Thyroid gland (tissue), 4 donors: ENCODE data around the gene ZNF648. TPM values are rescaled to one million over a fixed set of nuclear protein-coding genes. Genes with fewer than 3 reads are reported as not detected.

Experiments
- DNase-seq, 2 donors: peaks; one replicate each; pipeline ENCODE4 v3.0.0-alpha.2; 2019
- H3K27ac ChIP-seq, 3 donors: fragments of 200-600 bp; sonication (generic); 1 replicate in 2 of 3; 2 replicates in 1 of 3; pipeline ENCODE4 v1.5.1; 2016 to 2019; ENCODE audit warnings: mild to moderate bottlenecking in 1 of 3, moderate library complexity in 1 of 3
- H3K27me3 ChIP-seq: fragments of 200-600 bp; sonication (generic); one replicate; pipeline ENCODE4 v1.5.1; 2019
- H3K36me3 ChIP-seq, 2 donors: fragments of 200-600 bp; sonication (generic); one replicate each; pipeline ENCODE4 v1.5.1; 2016 to 2019
- H3K4me1 ChIP-seq, 2 donors: fragments of 200-600 bp; sonication (generic); one replicate each; pipeline ENCODE4 v1.5.1; 2017 to 2019
- H3K4me3 ChIP-seq, 3 donors: fragments of 200-600 bp; sonication (generic); replicated peaks in 1 of 3; 1 replicate in 2 of 3; 2 replicates in 1 of 3; pipeline ENCODE4 v1.5.1; 2016; ENCODE audit warnings: mild to moderate bottlenecking in 1 of 3
- H3K9me3 ChIP-seq: fragments of 200-600 bp; sonication (generic); one replicate; pipeline ENCODE4 v1.5.1; 2017
- CTCF ChIP-seq, 6 experiments: fragments of 200-600 bp in 3 of 6; fragments of 450-650 bp in 3 of 6; sonication (generic) in 3 of 6; IDR thresholded peaks; one replicate each; pipeline ENCODE4 v1.5.1; 2016 to 2019; ENCODE audit warnings: antibody characterized with exemption in 6 of 6, mild to moderate bottlenecking in 2 of 6, inconsistent platforms in 1 of 6, moderate library complexity in 1 of 6
- POLR2A ChIP-seq, 2 donors: fragments of 450-650 bp; IDR thresholded peaks; one replicate each; pipeline ENCODE4 v1.6.1; 2017; ENCODE audit warnings: antibody characterized with exemption in 2 of 2, mild to moderate bottlenecking in 2 of 2, moderate library complexity in 1 of 2
- WGBS, 2 donors: methylation state at CpG; one replicate each; pipeline ENCODE4 v1.1.5; 2017; 5-methylcytosine and 5-hydroxymethylcytosine counted together
- intact Hi-C: fragments of 100-400 bp; cut with DNase I; formaldehyde crosslinking; loops from one replicate; pipeline ENCODE4 v1.15.1; 2023
- total RNA-seq, 4 donors: library from RNA; depleted of rRNA; stranded (reverse); fragments of >200 nt; gene quantifications; one replicate each; pipeline ENCODE4 v1.2.3, GENCODE V29; 2016

The ZNF648 gene
- total RNA-seq, 4 donors from 2014 or later: 0.24 TPM; not detected in 3

- no peak for TF ChIP-seq CTCF (IDR thresholded peaks at IDR 0.05)
- intact Hi-C loops: loop anchor here (5.0 to 10.0 kb wide), 4 partner anchors 56 to 699 kb away; partner anchors contain the start of gene NPL
- Histone ChIP-seq H3K9me3 (no peaks in the 10 kb centered on the region), H3K36me3 (no peaks in the 10 kb centered on the region), H3K4me3 (no peak overlapping the region), H3K27ac (no peak overlapping the region), H3K27me3 (no peaks in the 10 kb centered on the region), H3K4me1 (peaks cover 10 to 17% of the 10 kb centered on the region in 2 donors)
- 83 to 88% methylated on average over 7 to 8 of the region's 8 CpGs for WGBS, 2 donors
- no peak for DNase-seq
Observed at GRCh38 chr1:182086136-182086535, 24.6 kb upstream of the ZNF648 start.

GRCh38 chr1:182085726-182086125, 24.2 kb upstream of the ZNF648 start:
- H3K9me3 ChIP-seq: no peaks in the 10 kb centered on the region
- TF ChIP-seq POLR2A (IDR thresholded peaks at IDR 0.05): no peak
- TF ChIP-seq CTCF (IDR thresholded peaks at IDR 0.05): no peak
- 82 to 89% methylated on average over 5 to 6 of the region's 6 CpGs for WGBS, 2 donors

GRCh38 chr1:182084487-182085316, 23.2 kb upstream of the ZNF648 start:
- Histone ChIP-seq H3K36me3 (no peaks in the 10 kb centered on the region), H3K9me3 (no peaks in the 10 kb centered on the region), H3K27me3 (no peaks in the 10 kb centered on the region), H3K27ac (peak overlapping the region; percentile 18 to 76 (median 68)), H3K4me1 (peaks cover 10 to 17% of the 10 kb centered on the region in 2 donors), H3K4me3 (no peak overlapping the region)
- intact Hi-C loops: loop anchor here (2.0 to 10.0 kb wide), 5 partner anchors 58 to 700 kb away; partner anchors contain the start of gene NPL
- TF ChIP-seq POLR2A (IDR thresholded peaks at IDR 0.05) (no peak), CTCF (IDR thresholded peaks at IDR 0.05) (peak; percentile 74 to 97 (median 92))
- DNase-seq: peak; percentile 89
- 7 to 13% methylated on average over 5 to 6 of the region's 8 CpGs for WGBS, 2 donors

More at GRCh38 chr1:182085726-182086125, 24.2 kb upstream of the ZNF648 start:
- Histone ChIP-seq H3K27me3 (no peaks in the 10 kb centered on the region), H3K4me1 (peaks cover 10 to 17% of the 10 kb centered on the region in 2 donors), H3K4me3 (no peak overlapping the region), H3K36me3 (no peaks in the 10 kb centered on the region), H3K27ac (no peak overlapping the region)
- DNase-seq: no peak
- intact Hi-C loops: loop anchor here (2.0 to 10.0 kb wide), 5 partner anchors 57 to 699 kb away; partner anchors contain the start of gene NPL

GRCh38 chr1:182083851-182084486, 22.5 kb upstream of the ZNF648 start:
- Histone ChIP-seq H3K4me1 (peaks cover 10 to 17% of the 10 kb centered on the region in 2 donors), H3K27me3 (no peaks in the 10 kb centered on the region), H3K9me3 (no peaks in the 10 kb centered on the region), H3K27ac (peak overlapping the region; percentile 48 to 76 (median 68)), H3K36me3 (no peaks in the 10 kb centered on the region), H3K4me3 (no peak overlapping the region)
- 26% methylated on average over 3 of the region's 3 CpGs for WGBS, 2 donors
- TF ChIP-seq POLR2A (IDR thresholded peaks at IDR 0.05) (no peak), CTCF (IDR thresholded peaks at IDR 0.05) (no peak)
- DNase-seq: peak; percentile 74 to 78
- intact Hi-C loops: loop anchor here (2.0 to 10.0 kb wide), 4 partner anchors 221 to 701 kb away; partner anchors contain the start of gene NPL
